Measurements from ENCODE around the gene SNX30. TPM values are rescaled to one million over a fixed set of nuclear protein-coding genes. Genes with fewer than 3 reads are reported as not detected.
A peak's percentile ranks its signal among the peaks of the same experiment; 100 is the strongest.

SNX30 gene
- total RNA-seq, 4 donors from 2014 or later: 4.8 to 10.2 (median 9.3) TPM

DNA sequence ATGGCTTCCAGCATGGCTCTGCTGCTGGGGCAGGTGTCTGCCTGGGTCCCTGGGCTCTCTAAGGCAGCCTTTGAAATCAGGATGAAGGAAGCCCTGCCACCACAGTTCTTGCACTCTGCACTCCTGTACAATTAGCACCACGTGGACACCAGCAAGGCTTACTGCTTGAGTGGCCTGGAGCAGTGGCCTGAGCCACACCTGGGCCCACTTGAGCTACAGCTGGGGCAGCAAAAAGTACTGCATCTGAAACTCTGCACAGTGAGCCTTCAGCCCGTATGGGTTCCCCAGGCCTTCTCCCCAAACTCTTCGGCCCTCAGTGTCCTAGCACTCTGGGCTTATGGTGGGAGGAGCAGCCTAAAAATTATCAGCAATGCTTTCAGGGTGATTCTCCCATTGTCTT lies 24.6 kb upstream of the SNX30 start:
- H3K36me3 ChIP-seq: no peaks in the 10 kb centered on the region
- 88 to 92% methylated on average over 2 of the region's 3 CpGs for WGBS, 2 donors

DNA sequence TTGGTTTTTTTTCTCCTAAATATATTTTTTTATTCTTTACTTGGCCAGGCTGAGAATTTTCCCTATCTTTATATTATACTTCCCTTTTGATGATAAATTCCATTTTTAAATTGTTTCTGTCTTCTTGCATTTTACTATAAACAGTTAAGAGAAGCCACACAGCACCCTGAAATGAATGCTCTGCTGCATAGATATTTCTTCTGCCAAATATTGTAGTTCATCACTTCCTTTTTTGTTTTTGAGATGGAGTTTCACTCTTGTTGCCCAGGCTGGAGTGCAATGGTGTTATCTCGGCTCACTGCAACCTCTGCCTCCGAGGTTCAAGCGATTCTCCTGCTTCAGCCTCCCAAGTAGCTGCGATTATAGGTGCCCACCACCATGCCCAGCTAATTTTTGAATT lies 24.1 kb upstream of the SNX30 start:
- TF ChIP-seq CTCF (IDR thresholded peaks at IDR 0.05) (no peak), POLR2A (IDR thresholded peaks at IDR 0.05) (no peak)
- no peaks in the 10 kb centered on the region for H3K27me3 ChIP-seq
- H3K27ac ChIP-seq: no peak overlapping the region
- H3K9me3 ChIP-seq: no peaks in the 10 kb centered on the region
- DNase-seq: no peak
- no peaks in the 10 kb centered on the region for H3K36me3 ChIP-seq
- H3K4me3 ChIP-seq: no peak overlapping the region
- intact Hi-C loops (cut with DNase I): no loop called here
- no peaks in the 10 kb centered on the region for H3K4me1 ChIP-seq
- WGBS, 2 donors: 80% methylated on average over 4 of the region's 4 CpGs

More for the DNA sequence above, 24.6 kb upstream of the SNX30 start:
- H3K27ac ChIP-seq: peak overlapping the region in 1 of 4 donors; percentile 28
- no peaks in the 10 kb centered on the region for H3K9me3 ChIP-seq
- no peaks in the 10 kb centered on the region for H3K27me3 ChIP-seq
- DNase-seq: no peak
- TF ChIP-seq POLR2A (IDR thresholded peaks at IDR 0.05): no peak
- TF ChIP-seq CTCF (IDR thresholded peaks at IDR 0.05): no peak
- intact Hi-C loops (cut with DNase I): no loop called here
- no peaks in the 10 kb centered on the region for H3K4me1 ChIP-seq
- H3K4me3 ChIP-seq: no peak overlapping the region

- intact Hi-C loops (cut with DNase I): no loop called here
- TF ChIP-seq POLR2A (IDR thresholded peaks at IDR 0.05): no peak
- TF ChIP-seq CTCF (IDR thresholded peaks at IDR 0.05): no peak
- no peak overlapping the region for H3K27ac ChIP-seq
- no peaks in the 10 kb centered on the region for H3K4me1 ChIP-seq
- no peaks in the 10 kb centered on the region for H3K9me3 ChIP-seq
- no peaks in the 10 kb centered on the region for H3K36me3 ChIP-seq
- no peaks in the 10 kb centered on the region for H3K27me3 ChIP-seq
- no peak for DNase-seq
- H3K4me3 ChIP-seq: no peak overlapping the region
- WGBS, 2 donors: 85 to 95% methylated on average over 2 of the region's 2 CpGs
Observed at GRCh38 chr9:112728401-112728800, 22.2 kb upstream of the SNX30 start.

DNA sequence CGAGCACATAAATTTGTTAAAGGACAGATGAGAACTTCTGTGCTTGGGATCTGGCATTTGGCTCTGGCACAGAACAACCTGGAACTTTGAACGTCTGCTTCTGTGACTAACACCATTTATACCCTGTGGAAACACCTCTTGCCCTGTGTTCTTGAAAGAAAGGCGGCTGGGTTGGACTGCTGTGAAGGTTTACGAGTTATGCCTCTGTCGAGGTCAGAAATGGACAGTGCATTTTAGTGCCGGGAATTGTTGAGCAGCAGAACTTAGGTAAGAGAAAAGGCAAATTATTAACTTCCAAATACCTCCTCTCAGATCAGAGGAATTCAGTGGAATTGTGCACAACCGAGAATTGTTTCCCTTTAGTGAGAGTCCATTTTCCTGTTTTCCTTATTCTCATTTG lies 18.6 kb upstream of the SNX30 start:
- Histone ChIP-seq H3K9me3 (no peaks in the 10 kb centered on the region), H3K27me3 (no peaks in the 10 kb centered on the region), H3K4me1 (no peaks in the 10 kb centered on the region), H3K36me3 (no peaks in the 10 kb centered on the region), H3K27ac (no peak overlapping the region), H3K4me3 (no peak overlapping the region)
- no peak for DNase-seq
- TF ChIP-seq POLR2A (IDR thresholded peaks at IDR 0.05): no peak
- TF ChIP-seq CTCF (IDR thresholded peaks at IDR 0.05): no peak
- intact Hi-C loops (cut with DNase I): no loop called here
- 66 to 87% methylated on average over 7 of the region's 7 CpGs for WGBS, 2 donors

GRCh38 chr9:112734892-112735291 lies 15.7 kb upstream of the SNX30 start:
- 64 to 67% methylated on average over 2 of the region's 2 CpGs for WGBS, 2 donors
- no peaks in the 10 kb centered on the region for H3K27me3 ChIP-seq
- TF ChIP-seq POLR2A (IDR thresholded peaks at IDR 0.05) (no peak), CTCF (IDR thresholded peaks at IDR 0.05) (no peak)
- no peaks in the 10 kb centered on the region for H3K9me3 ChIP-seq
- H3K36me3 ChIP-seq: no peaks in the 10 kb centered on the region
- H3K4me1 ChIP-seq: no peaks in the 10 kb centered on the region
- H3K27ac ChIP-seq: no peak overlapping the region
- no peak overlapping the region for H3K4me3 ChIP-seq
- intact Hi-C loops (cut with DNase I): no loop called here
- DNase-seq: no peak

Data from esophagus squamous epithelium (tissue), 5 donors.